Retina (tissue), 1 donor: Measurements from ENCODE around the gene NUDT17.
A peak's percentile ranks its signal among the peaks of the same experiment; 100 is the strongest.

Experiments used
- DNase-seq: peaks from one replicate; pipeline ENCODE4 v3.0.0-alpha.2; 2016

Gene NUDT17

DNA sequence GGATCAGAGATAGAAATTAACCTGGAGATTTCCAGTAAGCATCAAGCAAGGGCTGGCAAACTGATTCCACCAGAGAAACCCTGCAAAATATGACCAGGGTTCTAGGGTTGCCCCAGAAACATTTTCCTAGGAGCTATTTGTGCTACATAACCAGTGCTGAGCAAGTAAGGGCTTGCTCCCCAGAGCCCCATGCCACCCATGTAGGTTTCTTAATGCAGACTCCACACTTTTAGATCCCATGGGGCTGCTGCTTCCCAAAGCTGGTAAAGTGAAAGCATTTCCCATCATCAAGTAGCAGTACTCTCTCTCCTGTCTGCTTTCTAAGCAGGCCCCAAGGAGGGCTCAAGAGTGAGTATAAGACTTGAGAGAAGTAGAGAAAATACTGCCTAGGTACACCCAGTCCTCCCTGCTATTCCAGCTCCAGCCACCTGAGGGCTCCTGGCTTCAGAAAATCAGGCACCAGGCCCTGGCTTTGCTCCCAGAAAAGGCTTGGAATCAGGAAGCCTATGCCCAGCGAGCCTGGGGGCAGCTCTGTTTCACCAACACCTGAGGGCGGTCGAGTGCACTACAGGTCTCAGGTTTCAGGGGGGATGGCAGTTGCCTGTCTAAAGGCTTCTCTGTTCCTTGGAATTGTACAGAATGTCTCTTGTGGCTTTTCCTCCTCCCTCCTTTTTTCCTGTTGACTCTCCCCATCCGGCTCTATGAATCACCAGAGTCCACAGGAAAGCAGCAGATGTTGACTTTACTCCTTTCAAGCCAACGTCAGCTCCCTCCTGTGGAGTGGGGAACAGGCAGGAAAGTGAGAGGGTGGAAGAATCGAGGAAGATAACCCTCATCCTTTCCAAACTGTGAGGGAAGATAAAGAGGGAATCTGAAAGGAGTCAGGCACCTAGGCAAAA lies 46.4 kb downstream of the NUDT17 start:
- peak; percentile 89 for DNase-seq

DNA sequence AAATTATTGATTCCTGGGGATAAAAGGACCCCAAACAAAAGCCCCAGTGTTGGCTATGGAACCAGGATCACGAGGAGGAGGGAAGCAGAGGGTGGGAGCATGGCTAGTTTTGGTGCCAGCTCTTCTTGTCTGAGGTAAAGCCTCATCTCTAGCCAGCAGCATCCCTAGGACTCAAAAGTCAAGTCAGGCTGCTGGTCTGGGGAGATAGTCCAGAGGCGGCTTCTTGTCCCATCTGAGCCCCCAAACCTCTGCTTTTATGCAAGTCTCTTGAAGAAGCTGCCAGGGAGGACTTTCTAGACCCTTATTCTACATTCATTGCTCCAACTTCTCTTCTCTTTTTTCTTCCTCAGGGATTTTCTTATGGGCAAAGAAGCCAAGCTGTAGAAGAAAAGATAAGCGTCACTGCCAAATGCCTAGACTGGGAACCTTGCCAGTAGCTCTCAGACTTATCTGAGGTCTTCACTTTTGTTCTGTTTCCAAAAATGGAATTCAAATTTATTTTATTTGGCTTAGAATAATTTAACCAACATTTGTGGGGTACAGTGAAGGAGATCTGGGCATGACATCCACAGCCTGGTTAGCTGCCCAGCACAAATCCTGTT lies 47.2 kb downstream of the NUDT17 start:
- no peak for DNase-seq

DNA sequence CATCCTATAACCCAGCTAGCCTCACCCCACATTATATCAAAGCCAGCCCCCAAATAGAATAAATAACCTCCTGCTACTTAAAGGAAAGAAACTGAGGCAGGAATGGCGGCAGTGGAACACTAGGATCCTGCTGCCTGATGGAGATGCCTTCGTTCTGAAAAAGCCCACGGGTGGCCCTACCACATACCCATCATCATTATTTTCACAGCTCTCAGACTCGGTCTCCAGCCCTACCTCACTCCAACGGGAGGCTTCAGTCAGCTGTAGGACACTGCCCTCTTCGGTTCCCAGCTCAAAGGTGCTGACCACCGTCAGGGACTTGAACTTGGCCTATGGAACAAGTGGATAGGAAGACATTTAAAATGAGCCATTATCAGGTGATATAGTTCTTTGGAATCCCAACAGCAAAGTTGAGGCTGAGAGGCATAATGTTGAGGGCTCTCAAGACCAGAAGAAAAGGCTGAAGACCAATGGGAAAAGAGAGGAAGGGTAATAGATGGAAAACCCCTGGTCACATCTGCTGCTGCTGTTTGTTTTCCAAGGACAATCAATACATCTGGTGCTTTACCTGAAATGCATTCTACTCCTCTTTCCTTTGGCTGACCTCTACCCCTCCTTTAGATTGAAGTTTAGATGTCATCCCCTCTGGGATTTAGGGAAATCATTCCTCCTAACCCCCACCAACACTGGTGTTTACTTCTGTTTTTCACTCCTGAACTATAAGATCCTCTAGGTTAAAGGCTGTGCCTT lies 48.1 kb downstream of the NUDT17 start:
- no peak for DNase-seq

DNA sequence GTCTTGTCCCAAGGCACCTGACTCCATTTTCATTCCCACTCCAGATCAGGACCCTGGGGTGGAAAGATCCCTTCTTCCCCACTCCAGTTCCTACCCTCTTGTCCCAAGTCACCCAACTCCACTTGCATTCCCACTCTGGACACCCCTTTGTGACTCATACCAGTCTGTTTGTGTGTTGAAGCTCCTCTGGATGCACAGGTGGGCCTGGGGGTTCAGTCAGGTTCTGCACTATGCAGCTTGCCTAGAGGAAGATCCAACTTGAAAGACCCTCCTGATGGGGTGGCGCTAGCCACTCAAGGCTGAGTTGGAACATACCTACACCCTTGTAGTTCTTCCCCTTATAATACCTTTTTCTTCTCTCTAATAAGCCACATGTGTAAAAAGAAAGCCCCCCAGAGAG lies 50.0 kb downstream of the NUDT17 start:
- DNase-seq = no peak

DNA sequence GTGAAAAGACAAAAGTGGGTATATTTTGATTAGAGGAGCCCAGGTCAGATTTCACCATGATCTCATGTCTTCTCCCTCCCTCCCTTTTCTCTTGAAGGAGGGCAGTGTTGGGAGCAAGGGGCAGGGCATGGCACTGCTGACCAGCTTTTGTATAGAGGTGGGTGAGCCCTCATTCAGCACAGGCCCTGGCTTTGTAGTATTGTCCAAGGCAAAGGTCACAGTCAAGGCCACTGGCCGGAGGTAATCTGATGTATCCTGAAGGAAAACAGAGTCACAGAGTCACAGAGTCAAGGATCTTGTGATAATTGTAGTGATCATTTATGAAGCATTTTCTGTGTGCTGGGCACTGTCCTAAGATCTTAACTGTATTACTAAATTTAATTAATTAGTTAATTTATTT lies 52.5 kb downstream of the NUDT17 start:
- DNase-seq = no peak
